H1 (cell line): ENCODE measurements around the gene CAPN10. TPM values are rescaled to one million over a fixed set of nuclear protein-coding genes. Genes with fewer than 3 reads are reported as not detected.

Source experiments
- ASH2L ChIP-seq: fragments of 200-600, 300-600 bp; sonication (generic); IDR thresholded peaks from one replicate; pipeline ENCODE4 v1.7.1; 2017; ENCODE audit warnings: low read length
- CEBPB ChIP-seq: IDR thresholded peaks from 2 replicates; pipeline ENCODE4 v1.6.1; 2012; ENCODE audit warnings: low read depth, low read length
- POLR2AphosphoS5 ChIP-seq: IDR thresholded peaks from 2 replicates; pipeline ENCODE4 v1.6.1; 2011; ENCODE audit warnings: low read depth, low read length
- POU5F1 ChIP-seq: IDR thresholded peaks from 2 replicates; pipeline ENCODE4 v1.6.1; 2011; ENCODE audit warnings: low read depth, mild to moderate bottlenecking, low read length, moderate library complexity
- RXRA ChIP-seq: IDR thresholded peaks from 2 replicates; pipeline ENCODE4 v1.6.1; 2011; ENCODE audit warnings: low read depth, mild to moderate bottlenecking, low read length, moderate library complexity; ENCODE audit not compliant: insufficient read depth
- polyA plus RNA-seq, 7 experiments: library from polyadenylated mRNA; depleted of rRNA in 3 of 7; stranded (reverse) in 5 of 7; unstranded in 2 of 7; fragments of >200 nt in 5 of 7; fragments of 200-250 nt in 2 of 7; gene quantifications; 1 replicate in 5 of 7; 2 replicates in 1 of 7; 4 replicates in 1 of 7; pipeline versions ENCODE4 v1.2.1 to v1.2.3, GENCODE V29; 2011 to 2013; ENCODE audit warnings: missing spikeins in 2 of 7, mixed read lengths in 2 of 7
- total RNA-seq: library from RNA; stranded (reverse); fragmentation: NEBNext Ultra II Directional; extraction: Animal tissue kit (Norgen Biotek cat#: 25700); gene quantifications from 2 replicates; pipeline ENCODE4 v1.2.1, GENCODE V29; 2021
- TF ChIP-seq, protein P1 (sequence below), 3 experiments: IDR thresholded peaks; 1 replicate in 2 of 3; 2 replicates in 1 of 3; pipeline versions ENCODE4 v1.5.1 to v1.6.1; 2011; ENCODE audit warnings: low read length in 3 of 3, mild to moderate bottlenecking in 3 of 3, inconsistent platforms in 2 of 3, low read depth in 1 of 3, moderate library complexity in 1 of 3; ENCODE audit not compliant: insufficient read depth in 1 of 3; ENCODE audit errors: control extremely low read depth in 1 of 3

CAPN10 gene
- total and polyA plus RNA-seq, 2 of the 8 experiments (the other 6 are each of a cell fraction or from before 2014, with no cell fraction given), result 30.7 to 39.8 TPM

- TF ChIP-seq, protein P1, sequence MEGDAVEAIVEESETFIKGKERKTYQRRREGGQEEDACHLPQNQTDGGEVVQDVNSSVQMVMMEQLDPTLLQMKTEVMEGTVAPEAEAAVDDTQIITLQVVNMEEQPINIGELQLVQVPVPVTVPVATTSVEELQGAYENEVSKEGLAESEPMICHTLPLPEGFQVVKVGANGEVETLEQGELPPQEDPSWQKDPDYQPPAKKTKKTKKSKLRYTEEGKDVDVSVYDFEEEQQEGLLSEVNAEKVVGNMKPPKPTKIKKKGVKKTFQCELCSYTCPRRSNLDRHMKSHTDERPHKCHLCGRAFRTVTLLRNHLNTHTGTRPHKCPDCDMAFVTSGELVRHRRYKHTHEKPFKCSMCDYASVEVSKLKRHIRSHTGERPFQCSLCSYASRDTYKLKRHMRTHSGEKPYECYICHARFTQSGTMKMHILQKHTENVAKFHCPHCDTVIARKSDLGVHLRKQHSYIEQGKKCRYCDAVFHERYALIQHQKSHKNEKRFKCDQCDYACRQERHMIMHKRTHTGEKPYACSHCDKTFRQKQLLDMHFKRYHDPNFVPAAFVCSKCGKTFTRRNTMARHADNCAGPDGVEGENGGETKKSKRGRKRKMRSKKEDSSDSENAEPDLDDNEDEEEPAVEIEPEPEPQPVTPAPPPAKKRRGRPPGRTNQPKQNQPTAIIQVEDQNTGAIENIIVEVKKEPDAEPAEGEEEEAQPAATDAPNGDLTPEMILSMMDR (IDR thresholded peaks at IDR 0.05; ENCODE audit: control extremely low read depth in 1 of 3, insufficient read depth in 1 of 3, low read depth in 1 of 3, low read length in 3 of 3), result no peak
- TF ChIP-seq ASH2L, result no peak
- no peak for TF ChIP-seq POLR2AphosphoS5
- no peak for TF ChIP-seq RXRA
- TF ChIP-seq POU5F1, result no peak
- TF ChIP-seq CEBPB, result no peak
Measured at GRCh38 chr2:240582781-240583180, 3.8 kb upstream of the CAPN10 start (continued).
